Measurements from ENCODE around the gene DNAJA4. TPM values are rescaled to one million over a fixed set of nuclear protein-coding genes. Genes with fewer than 3 reads are reported as not detected.
A peak's percentile ranks its signal among the peaks of the same experiment; 100 is the strongest.

Gene DNAJA4
- total RNA-seq, 4 donors from 2014 or later, result 42.8 to 115 (median 58.7) TPM

DNA sequence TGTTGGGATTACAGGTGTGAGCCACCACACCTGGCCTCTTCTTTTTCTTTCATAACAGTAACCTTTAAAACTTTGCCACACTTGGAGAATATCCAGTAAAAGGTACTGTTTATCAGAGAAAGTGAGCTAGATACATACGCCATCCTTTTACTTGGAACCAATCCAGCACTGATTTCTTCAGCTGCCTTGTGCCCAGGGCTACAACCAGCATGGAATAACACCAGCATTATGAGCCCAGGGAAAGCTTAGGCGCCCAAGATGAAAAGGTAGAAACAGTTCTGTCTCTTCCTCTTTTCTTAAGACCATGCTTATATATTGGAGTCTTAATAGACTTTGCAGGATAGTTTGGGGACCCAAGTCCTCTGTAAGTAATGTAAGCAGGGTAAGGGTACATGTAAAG is 26.7 kb downstream of the DNAJA4 start:
- TF ChIP-seq POLR2A (IDR thresholded peaks at IDR 0.05) (no peak), EP300 (IDR thresholded peaks at IDR 0.05) (no peak), POLR2AphosphoS5 (IDR thresholded peaks at IDR 0.05) (no peak)
- TF ChIP-seq, protein P1, sequence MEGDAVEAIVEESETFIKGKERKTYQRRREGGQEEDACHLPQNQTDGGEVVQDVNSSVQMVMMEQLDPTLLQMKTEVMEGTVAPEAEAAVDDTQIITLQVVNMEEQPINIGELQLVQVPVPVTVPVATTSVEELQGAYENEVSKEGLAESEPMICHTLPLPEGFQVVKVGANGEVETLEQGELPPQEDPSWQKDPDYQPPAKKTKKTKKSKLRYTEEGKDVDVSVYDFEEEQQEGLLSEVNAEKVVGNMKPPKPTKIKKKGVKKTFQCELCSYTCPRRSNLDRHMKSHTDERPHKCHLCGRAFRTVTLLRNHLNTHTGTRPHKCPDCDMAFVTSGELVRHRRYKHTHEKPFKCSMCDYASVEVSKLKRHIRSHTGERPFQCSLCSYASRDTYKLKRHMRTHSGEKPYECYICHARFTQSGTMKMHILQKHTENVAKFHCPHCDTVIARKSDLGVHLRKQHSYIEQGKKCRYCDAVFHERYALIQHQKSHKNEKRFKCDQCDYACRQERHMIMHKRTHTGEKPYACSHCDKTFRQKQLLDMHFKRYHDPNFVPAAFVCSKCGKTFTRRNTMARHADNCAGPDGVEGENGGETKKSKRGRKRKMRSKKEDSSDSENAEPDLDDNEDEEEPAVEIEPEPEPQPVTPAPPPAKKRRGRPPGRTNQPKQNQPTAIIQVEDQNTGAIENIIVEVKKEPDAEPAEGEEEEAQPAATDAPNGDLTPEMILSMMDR (IDR thresholded peaks at IDR 0.05), result no peak
- Histone ChIP-seq H3K4me3 (no peak overlapping the region), H3K36me3 (peaks cover 58% of the 10 kb centered on the region), H3K4me1 (peaks cover 6% of the 10 kb centered on the region), H3K27ac (no peak overlapping the region), H3K27me3 (no peaks in the 10 kb centered on the region), H3K9me3 (no peaks in the 10 kb centered on the region)
- 32% methylated on average over 2 of the region's 2 CpGs for WGBS
- no peak for DNase-seq (ENCODE audit: low spot score in 2 of 2)

DNA sequence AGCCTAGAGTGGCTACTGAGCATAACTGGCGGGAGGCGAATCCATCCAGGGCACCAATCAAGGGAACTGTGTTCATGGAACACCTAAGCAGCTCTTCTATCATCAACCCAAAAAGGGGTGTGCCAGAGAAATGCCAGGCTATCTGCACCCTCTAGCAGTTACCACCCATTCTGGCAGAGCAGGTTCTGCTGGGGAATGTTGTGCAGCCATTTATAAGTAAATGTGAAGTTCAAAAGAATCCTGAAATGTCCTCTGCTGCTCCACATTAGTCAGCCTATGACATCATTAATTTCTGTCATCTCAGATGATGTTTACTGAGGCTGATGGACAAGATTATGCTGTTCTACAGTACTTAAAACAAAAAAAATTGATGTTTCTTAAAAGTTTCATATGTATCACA is 27.3 kb downstream of the DNAJA4 start:
- H3K36me3 ChIP-seq, result peaks cover 51% of the 10 kb centered on the region
- H3K27ac ChIP-seq, result no peak overlapping the region
- no peaks in the 10 kb centered on the region for H3K27me3 ChIP-seq
- no peak for DNase-seq (ENCODE audit: low spot score in 2 of 2)
- 89% methylated on average over 2 of the region's 2 CpGs for WGBS
- H3K4me1 ChIP-seq, result peaks cover 6% of the 10 kb centered on the region
- TF ChIP-seq POLR2AphosphoS5 (IDR thresholded peaks at IDR 0.05) (no peak), POLR2A (IDR thresholded peaks at IDR 0.05) (no peak), EP300 (IDR thresholded peaks at IDR 0.05) (no peak)
- TF ChIP-seq, protein P1 (IDR thresholded peaks at IDR 0.05), result no peak
- H3K4me3 ChIP-seq, result no peak overlapping the region
- H3K9me3 ChIP-seq, result no peaks in the 10 kb centered on the region

DNA sequence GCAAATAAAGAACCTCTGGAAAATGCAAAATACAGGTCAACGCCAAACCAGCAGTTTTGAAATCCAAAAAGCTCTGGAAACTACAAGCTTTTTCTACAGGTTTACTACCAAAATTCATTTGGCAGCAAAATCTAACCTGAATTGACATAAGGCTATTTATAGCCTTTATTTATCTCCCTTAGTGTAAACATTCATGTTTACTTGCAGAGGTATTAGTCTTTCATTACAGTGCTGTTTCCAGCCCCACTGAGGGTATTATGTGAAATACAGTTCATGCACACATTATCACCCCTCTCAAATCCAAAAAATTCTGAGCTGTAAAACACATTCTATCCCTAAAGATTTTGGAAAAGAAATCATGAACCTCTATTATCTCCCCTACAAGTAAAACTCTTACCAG is 27.9 kb downstream of the DNAJA4 start:
- WGBS, result 50% methylated on average over 1 of the region's 1 CpG
- Histone ChIP-seq H3K36me3 (peaks cover 46% of the 10 kb centered on the region), H3K9me3 (no peaks in the 10 kb centered on the region), H3K27ac (no peak overlapping the region), H3K4me3 (no peak overlapping the region), H3K27me3 (no peaks in the 10 kb centered on the region), H3K4me1 (peaks cover 6% of the 10 kb centered on the region)
- no peak for DNase-seq (ENCODE audit: low spot score in 2 of 2)
- TF ChIP-seq EP300 (IDR thresholded peaks at IDR 0.05) (no peak), POLR2A (IDR thresholded peaks at IDR 0.05) (no peak), POLR2AphosphoS5 (IDR thresholded peaks at IDR 0.05) (no peak)
- TF ChIP-seq, protein P1 (IDR thresholded peaks at IDR 0.05), result no peak

DNA sequence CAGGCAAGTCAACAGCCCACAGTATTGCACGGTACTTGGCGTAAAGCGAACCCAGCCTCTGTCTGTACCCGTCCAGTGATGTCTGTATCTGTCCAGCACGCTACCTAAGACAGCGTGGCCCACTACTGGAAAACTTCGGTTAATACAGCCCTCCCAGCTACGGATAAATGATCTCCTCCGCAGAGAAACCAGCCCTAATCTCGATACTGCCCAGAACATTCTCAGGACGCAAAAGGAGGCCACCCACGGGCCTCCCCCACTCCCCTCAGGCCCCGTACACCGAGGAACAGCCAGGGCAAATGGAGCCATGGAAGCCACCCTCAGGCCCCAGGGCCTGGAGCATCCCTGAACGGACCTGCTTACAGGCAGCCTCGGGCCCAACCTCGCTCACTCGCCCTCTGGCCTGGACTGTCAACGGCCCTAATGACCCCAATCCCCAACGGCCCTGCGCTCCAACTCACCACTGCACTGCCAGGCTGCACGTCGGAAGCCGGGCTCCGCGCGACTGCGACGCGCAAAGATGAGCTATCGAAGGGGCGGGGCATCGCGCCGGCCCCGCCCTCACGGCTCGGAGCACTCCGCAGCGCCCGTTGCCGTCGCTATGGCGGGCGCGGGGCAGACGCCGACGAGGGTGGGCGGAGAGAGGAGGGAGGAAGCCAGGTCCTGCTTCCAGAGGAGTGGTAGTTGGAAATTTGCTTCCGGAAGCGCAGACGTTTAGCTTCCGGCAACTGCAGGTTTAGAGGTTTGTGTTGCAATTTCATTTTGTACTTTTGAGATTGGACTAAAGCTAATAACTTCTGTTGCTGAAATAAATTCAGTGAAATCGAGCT is 35.0 kb downstream of the DNAJA4 start, which contains the start of gene SKIC8:
TSS of gene SKIC8 (minus strand) at position 509 of the 830 bp plus-strand sequence. CDS start 3,923 bp downstream, outside the sequence.
- peak; percentile 93 to 95 for DNase-seq (ENCODE audit: low spot score in 2 of 2)
- WGBS, result 0% methylated on average over 22 of the region's 55 CpGs
- H3K4me1 ChIP-seq, result peaks cover 36% of the 10 kb centered on the region
- H3K27ac ChIP-seq, result peak within 1 kb of the TSS; percentile 85
- H3K27me3 ChIP-seq, result no peaks in the 10 kb centered on the region
- peak within 1 kb of the TSS; percentile 80 for H3K4me3 ChIP-seq
- peaks cover 6% of the 10 kb centered on the region for H3K36me3 ChIP-seq
- H3K9me3 ChIP-seq, result no peaks in the 10 kb centered on the region
- peak; percentile 52 to 93 (median 66) for TF ChIP-seq POLR2AphosphoS5 (IDR thresholded peaks at IDR 0.05)
- TF ChIP-seq, protein P1 (IDR thresholded peaks at IDR 0.05), result no peak
- no peak for TF ChIP-seq EP300 (IDR thresholded peaks at IDR 0.05)
- TF ChIP-seq POLR2A (IDR thresholded peaks at IDR 0.05), result peak; percentile 45 to 86

DNA sequence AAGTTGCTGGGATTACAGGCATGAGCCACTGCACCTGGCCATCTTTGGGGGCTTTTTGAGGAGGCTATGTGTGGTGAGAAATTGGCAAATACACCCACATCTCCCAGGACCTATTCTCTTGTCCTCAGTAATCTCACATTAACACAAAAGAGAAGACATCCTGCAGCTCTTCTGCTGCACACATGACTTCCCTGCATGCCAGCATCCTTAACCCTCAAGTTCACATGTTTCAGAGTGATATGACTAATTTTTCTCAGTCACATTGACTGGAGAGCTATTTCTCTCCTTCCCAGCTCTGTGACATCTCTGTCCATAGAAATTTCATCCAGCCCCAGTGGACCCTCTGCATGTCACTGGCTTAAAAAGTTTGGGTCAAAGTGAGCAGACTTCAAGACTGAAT is 37.0 kb downstream of the DNAJA4 start:
- Histone ChIP-seq H3K27ac (no peak overlapping the region), H3K36me3 (no peaks in the 10 kb centered on the region), H3K4me1 (peaks cover 39% of the 10 kb centered on the region), H3K4me3 (no peak overlapping the region), H3K27me3 (no peaks in the 10 kb centered on the region), H3K9me3 (no peaks in the 10 kb centered on the region)
- no peak for DNase-seq (ENCODE audit: low spot score in 2 of 2)
- TF ChIP-seq POLR2AphosphoS5 (IDR thresholded peaks at IDR 0.05) (no peak), POLR2A (IDR thresholded peaks at IDR 0.05) (no peak), EP300 (IDR thresholded peaks at IDR 0.05) (no peak)
- TF ChIP-seq, protein P1 (IDR thresholded peaks at IDR 0.05), result no peak
